ENCODE measurements around the gene SNED1. TPM values are rescaled to one million over a fixed set of nuclear protein-coding genes. Genes with fewer than 3 reads are reported as not detected.

The SNED1 gene
- total and polyA plus RNA-seq, 9 of the 15 experiments (the other 6 are each of a cell fraction or from before 2014, with no cell fraction given): 0.03 to 0.07 (median 0.05) TPM; not detected in 5

DNA sequence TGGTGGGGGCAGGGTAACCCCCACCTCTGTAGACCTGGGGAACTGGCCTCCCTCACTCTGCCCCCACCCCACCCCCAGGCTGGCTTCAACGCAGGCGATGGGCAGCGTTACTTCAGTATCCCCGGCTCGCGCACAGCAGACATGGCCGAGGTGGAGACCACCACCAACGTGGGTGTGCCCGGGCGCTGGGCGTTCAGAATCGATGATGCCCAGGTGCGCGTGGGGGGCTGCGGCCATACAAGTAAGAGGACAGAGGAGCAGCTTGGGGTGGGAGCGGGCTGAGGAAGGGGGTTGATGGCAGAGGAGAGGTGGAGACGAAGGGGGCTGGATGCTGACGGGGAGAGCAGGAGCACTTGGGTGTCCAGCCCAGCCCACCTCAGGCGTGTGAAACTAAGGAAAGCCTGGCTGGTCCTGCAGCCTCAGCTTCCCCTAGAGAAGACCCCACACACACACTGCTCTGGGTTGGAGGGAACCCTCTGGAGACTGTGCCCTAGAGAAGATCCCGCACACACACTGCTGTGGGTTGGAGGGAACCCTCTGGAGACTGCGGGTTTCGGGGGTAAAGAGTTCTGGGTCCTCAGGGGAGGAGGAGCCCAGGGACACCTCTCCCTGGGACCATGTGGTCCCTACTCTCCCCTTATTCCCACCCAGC lies 36.2 kb downstream of the SNED1 start (continued):
- TF ChIP-seq, protein P1, sequence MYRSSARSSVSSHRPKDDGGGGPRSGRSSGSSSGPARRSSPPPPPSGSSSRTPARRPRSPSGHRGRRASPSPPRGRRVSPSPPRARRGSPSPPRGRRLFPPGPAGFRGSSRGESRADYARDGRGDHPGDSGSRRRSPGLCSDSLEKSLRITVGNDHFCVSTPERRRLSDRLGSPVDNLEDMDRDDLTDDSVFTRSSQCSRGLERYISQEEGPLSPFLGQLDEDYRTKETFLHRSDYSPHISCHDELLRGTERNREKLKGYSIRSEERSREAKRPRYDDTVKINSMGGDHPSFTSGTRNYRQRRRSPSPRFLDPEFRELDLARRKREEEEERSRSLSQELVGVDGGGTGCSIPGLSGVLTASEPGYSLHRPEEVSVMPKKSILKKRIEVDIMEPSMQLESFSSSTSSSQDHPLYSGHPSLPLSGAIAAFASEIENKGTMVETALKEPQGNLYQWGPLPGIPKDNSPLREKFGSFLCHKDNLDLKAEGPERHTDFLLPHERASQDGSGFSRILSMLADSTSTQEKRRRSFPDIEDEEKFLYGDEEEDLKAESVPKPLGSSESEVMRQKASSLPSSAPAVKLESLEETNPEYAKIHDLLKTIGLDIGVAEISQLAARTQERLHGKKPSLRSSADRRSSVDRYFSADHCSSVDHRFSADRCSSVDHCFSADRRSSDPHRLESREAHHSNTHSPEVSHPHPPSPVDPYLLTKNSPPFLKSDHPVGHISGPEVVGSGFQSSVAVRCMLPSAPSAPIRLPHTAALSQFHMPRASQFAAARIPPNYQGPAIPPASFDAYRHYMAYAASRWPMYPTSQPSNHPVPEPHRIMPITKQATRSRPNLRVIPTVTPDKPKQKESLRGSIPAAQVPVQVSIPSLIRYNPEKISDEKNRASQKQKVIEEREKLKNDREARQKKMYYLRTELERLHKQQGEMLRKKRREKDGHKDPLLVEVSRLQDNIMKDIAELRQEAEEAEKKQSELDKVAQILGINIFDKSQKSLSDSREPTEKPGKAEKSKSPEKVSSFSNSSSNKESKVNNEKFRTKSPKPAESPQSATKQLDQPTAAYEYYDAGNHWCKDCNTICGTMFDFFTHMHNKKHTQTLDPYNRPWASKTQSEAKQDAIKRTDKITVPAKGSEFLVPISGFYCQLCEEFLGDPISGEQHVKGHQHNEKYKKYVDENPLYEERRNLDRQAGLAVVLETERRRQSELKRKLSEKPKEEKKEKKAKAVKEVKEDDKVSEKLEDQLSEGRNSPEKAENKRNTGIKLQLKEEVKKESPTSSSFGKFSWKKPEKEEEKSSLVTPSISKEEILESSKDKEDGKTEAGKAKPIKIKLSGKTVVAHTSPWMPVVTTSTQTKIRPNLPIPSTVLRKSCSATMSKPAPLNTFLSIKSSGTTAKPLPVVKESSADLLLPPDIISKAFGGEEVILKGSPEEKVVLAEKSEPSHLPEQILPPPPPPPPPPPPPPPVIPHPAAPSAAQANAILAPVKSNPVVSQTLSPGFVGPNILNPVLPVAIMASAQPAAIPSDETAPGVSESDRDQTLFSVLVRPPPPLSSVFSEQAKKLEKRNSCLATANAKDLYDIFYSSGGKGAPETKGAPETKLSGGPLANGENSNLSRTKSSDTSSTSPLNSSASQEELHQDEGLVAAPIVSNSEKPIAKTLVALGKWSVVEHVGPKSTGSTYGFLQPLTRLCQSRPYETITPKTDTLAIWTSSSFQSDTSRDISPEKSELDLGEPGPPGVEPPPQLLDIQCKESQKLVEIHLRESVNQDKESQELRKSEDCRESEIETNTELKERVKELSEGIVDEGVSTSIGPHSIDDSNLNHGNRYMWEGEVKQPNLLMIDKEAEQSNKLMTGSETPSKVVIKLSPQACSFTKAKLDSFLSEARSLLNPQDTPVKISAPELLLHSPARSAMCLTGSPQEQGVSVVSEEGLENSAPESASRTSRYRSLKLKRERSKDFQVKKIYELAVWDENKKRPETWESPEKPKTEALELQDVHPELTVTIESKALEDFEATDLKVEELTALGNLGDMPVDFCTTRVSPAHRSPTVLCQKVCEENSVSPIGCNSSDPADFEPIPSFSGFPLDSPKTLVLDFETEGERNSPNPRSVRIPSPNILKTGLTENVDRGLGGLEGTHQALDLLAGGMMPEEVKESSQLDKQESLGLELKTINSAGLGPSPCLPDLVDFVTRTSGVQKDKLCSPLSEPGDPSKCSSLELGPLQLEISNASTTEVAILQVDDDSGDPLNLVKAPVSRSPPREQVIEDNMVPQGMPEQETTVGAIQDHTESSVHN (IDR thresholded peaks at IDR 0.05; ENCODE audit: borderline replicate concordance in 1 of 2, low read depth in 1 of 2): no peak
- TF ChIP-seq, protein P2, sequence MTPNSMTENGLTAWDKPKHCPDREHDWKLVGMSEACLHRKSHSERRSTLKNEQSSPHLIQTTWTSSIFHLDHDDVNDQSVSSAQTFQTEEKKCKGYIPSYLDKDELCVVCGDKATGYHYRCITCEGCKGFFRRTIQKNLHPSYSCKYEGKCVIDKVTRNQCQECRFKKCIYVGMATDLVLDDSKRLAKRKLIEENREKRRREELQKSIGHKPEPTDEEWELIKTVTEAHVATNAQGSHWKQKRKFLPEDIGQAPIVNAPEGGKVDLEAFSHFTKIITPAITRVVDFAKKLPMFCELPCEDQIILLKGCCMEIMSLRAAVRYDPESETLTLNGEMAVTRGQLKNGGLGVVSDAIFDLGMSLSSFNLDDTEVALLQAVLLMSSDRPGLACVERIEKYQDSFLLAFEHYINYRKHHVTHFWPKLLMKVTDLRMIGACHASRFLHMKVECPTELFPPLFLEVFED (CRISPR knock-in tag; conservative IDR thresholded peaks at IDR 0.05): no peak
- TF ChIP-seq HDAC6 (IDR thresholded peaks at IDR 0.05; ENCODE audit: low read depth, low read length): no peak
